Ovary (tissue), 3 donors: ENCODE measurements around the gene MIF4GD.

Experiments used
- EP300 ChIP-seq: sonication (generic); formaldehyde crosslinking; IDR thresholded peaks from one replicate; pipeline ENCODE4 v1.6.1; 2017; ENCODE audit warnings: antibody characterized with exemption
- POLR2A ChIP-seq: fragments of 450-650 bp; IDR thresholded peaks from one replicate; pipeline ENCODE4 v1.6.1; 2017; ENCODE audit warnings: antibody characterized with exemption, mild to moderate bottlenecking, moderate library complexity
- TF ChIP-seq, protein P1 (sequence below), 3 donors: fragments of 450-650 bp in 2 of 3; fragments of 200-600 bp in 1 of 3; IDR thresholded peaks; one replicate each; pipeline versions ENCODE4 v1.5.1 to v1.8.0; 2016 to 2022; ENCODE audit warnings: antibody characterized with exemption in 3 of 3, mild to moderate bottlenecking in 1 of 3
- donor health status: DM: no; HTN: no; CAD: no.

DNA sequence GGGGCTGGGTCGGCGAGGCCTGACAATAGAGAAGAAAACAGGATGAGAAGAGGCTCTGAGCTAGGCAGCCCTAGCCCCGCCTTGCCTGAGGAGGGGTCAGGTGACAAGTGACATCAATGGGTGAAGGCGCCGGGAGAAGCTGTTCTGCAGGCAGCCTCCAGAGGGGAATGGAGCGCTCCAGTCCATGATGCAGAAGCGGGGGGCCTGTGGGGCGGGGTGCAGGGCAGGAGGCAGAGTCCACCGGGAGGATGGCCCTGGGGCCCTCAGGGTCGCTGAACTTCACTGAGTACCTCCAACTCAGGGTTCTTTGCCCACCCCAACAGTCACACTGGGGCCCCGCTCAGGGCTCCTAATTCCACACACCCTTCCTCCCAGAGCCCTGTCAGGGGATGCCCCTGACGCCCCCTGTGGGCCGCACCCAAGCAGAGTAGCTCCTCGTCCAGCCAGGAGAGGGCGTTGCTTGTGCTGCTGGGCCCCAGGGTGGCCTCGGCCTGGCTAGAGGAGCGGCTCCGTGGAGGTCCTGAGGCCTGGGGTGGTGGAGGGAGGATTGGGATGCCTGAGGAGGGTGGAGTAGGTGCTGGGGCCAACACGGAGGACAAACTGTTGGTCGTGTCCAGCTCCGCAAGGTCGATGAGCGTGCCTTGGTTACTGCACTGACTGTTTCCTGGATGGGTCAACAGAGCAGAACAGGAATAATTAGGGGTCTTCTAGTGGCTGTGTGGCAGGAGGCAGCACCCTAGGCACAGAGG, 30.5 kb downstream of the MIF4GD start:
- TF ChIP-seq, protein P1, sequence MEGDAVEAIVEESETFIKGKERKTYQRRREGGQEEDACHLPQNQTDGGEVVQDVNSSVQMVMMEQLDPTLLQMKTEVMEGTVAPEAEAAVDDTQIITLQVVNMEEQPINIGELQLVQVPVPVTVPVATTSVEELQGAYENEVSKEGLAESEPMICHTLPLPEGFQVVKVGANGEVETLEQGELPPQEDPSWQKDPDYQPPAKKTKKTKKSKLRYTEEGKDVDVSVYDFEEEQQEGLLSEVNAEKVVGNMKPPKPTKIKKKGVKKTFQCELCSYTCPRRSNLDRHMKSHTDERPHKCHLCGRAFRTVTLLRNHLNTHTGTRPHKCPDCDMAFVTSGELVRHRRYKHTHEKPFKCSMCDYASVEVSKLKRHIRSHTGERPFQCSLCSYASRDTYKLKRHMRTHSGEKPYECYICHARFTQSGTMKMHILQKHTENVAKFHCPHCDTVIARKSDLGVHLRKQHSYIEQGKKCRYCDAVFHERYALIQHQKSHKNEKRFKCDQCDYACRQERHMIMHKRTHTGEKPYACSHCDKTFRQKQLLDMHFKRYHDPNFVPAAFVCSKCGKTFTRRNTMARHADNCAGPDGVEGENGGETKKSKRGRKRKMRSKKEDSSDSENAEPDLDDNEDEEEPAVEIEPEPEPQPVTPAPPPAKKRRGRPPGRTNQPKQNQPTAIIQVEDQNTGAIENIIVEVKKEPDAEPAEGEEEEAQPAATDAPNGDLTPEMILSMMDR (IDR thresholded peaks at IDR 0.05) = no peak
- TF ChIP-seq EP300 (no peak), POLR2A (no peak)
